ENCODE results near the gene KLF2.

KLF2 gene

GRCh38 chr19:16365300-16365996 lies 40.8 kb downstream of the KLF2 start:
- DNase-seq = no peak

DNA sequence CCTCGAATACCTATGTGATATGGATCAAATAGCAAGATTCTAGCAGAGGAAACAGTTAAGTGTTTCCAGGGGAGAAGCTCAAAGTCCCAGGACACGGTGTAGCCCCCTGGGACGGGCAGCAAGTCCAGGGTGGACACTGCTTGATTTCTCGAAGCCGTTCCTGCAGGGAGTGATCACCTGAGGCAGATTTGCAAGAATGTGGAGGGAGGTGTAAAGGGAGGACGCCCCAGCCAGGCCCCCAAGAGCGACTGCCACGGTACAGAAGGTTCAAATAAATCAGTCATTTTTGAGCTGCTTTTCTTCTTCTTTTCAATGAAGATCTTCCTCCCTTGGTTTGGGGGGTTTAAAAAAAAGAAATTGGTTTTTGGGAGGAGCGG lies 41.4 kb downstream of the KLF2 start:
- DNase-seq = no peak

DNA sequence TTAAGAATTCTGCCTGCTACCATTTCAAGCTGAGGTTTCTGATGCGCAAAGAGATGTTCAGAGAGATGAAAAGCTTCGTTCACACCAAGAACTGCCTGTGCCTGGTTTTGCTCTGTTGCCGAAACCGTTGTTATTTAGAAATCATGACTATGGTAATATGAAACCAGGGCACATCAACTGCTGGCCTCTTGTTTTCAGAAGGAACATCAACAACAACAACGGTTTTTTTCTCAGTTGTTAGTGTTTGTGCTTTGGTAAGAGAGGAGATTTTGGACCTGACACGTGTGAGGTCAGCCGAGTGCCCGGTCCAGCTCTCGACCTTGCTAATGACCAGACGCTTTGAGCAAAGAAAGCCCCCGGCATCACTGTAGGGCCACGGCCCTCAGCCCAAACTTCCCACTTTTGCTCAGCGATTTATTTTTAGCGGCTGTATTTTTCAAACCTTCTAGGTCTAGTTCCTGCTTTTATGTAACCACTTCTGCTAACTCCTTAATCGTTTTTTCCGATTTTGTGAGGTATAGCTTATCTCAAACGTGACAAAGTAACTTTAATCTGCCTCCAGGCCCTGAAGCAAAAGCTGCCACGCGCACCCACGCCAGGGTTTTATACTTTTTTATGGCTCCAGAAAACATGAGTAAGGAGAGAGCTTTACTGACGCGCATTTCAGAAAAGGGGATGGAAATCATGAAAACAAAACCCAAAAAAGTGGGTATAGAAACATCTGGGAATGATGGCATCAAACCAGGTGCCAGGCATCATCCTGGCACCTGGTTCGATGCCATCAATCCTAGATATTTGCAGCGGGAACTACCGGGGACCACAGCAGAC lies 42.0 kb downstream of the KLF2 start:
- no peak for DNase-seq

DNA sequence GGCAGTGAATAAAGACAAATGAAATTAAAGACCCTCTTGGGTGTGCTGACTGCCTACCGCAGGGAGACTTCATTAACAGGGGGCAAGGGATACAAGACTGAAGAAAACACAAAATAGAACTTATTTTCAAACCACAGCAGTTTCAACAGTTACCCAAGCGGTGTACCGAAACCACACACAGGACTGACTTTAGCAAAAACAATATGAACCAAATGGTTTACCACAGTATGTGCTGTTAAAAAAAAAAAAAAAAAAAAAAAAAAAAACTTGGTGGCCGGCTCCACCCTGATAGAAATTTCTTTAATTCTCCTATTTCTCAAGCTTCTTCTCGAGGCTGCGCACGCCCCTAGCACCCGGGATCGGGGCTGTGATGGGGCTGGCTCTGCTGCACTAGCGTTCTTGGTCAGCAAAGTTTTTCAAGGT lies 42.6 kb downstream of the KLF2 start:
- DNase-seq = no peak

GRCh38 chr19:16368385-16369305 lies 44.0 kb downstream of the KLF2 start:
- DNase-seq = no peak

- no peak for DNase-seq
Observed at GRCh38 chr19:16369306-16369663, 44.7 kb downstream of the KLF2 start.

GRCh38 chr19:16369664-16370576 lies 45.3 kb downstream of the KLF2 start:
- no peak for DNase-seq

- no peak for DNase-seq
Observed at GRCh38 chr19:16370641-16371391, 46.2 kb downstream of the KLF2 start.

DNA sequence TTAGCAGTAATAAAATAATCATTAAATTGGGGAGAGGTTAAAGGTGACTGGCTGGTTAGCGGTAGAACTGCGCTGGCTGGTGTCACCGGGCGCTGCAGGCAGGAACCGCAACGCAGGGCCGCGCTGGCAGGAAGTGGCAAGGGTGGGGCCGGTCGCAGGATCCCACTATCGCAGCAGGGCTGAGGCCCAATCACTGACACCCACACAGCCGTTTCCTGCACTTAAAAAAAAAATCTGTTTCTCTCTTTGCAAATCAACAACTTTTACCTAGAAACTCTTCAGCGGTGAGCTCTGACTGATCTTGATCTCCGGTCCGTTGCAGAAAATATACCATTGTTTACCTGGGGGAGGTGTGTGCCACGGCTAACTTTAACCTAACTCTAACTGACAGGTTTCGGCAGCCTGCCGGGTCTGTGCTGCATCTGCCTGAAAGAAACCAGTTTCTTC lies 46.9 kb downstream of the KLF2 start:
- DNase-seq = no peak

DNA sequence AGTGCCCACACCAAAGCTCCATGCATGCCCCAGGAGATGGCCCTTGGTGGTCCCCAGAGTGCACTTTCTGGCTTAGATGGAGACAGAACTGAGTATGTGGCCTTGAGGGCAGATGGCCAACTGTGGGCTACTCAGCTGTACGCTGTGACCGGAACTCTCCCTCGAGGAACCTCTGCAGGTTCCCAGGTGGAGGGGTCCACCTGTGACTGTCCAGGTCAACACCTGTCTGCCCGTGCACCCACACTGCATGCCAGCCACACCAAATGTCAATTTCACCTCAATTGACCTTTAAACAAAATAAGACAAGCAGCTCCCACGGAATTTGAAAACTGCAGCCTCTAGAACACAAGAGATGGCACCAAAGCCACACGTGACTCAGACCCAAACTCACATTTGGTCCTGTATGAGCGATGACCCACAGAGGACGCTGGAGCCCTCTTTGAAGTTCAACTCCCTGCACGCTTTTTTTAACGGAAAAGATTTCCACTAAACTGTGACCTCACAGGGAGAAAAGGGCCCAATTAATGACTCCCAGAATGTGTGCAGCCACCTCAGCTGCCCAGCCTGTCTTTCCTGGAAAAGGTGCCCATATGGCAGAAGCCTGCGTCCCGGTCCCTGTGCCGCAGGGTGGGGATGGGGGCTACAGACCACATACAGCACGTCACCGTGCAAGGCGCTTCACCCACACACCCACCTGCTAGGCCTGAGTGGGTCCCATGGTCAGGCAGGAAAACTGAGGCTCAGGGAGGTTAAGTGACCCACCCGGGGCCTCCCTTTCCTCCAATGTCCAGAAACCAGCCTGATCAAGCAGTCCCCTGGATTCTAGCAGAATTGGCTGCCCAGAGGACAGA lies 47.7 kb downstream of the KLF2 start:
- DNase-seq = no peak

DNA sequence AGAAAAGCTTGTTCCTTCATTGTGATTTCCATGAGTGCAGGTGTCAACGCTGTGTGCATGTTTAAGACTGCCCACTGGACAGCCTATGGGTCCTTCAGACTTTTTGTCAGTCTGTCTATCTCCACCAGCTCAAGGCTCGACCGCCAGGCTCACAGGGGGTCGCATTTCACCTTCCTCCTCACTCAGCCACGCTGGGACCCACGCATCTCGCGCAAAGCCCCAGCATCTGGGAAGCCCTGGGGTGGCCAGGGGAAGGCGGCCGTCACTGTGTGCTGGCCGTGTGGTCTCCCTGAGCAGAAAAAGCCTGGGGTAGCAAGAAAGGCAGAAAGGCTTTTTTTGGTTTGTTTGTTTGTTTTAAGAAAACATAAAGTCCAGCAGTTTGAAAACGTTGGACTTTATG lies 48.5 kb downstream of the KLF2 start:
- DNase-seq = no peak

GRCh38 chr19:16373532-16373931 lies 48.9 kb downstream of the KLF2 start:
- peak; percentile 80 for DNase-seq

- no peak for DNase-seq
Observed at GRCh38 chr19:16373989-16374388, 49.4 kb downstream of the KLF2 start.

- no peak for DNase-seq
Observed at GRCh38 chr19:16374436-16374835, 49.8 kb downstream of the KLF2 start.

DNA sequence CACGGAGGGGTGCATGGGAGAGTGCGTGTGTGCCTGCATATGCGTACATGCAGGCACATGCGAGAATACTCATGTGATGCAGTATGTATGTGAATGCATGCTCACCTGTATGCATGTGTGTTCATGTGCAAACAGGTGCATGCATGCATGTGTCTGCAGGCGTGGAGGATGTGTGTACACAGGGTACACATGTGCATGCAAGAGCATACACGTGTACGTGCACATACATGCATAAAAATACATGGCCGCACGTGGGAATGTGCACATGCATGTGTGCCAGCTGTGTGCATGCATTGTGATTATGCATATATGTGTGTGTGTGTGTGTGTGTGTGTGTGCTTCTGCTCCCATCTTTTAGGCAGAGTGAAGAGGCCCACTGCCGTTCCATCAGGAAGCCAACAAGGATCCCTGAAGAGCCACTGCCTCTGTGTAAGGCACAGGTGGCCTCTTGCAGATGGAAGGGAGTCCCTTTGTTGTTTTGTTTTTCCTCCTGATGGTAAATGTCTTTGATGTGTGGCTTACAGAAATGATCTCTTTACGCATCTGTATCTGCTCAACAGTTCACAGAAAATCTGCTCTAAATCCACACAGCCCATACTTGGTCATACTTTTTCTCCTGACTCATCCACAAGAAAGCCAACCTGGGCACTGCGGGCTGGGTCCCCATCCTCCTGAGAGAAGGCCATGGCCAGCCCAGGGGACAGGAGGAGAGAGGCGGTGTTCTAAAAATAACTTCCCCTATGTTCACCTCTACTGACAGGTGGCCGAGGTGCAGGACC lies 50.7 kb downstream of the KLF2 start:
- no peak for DNase-seq

DNA sequence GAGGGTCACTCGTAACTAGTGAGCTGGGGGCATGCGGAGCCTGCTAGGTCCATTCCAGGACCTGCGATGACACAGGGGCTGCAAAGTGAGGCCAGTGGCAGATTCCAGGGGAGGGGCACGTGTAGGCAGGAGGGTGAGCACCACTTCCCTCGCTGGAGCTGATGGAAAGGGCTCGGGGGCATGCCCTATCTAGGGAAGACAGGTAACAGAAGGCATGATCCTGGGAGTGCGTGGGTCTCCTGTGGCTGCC lies 51.2 kb downstream of the KLF2 start:
- no peak for DNase-seq

DNA sequence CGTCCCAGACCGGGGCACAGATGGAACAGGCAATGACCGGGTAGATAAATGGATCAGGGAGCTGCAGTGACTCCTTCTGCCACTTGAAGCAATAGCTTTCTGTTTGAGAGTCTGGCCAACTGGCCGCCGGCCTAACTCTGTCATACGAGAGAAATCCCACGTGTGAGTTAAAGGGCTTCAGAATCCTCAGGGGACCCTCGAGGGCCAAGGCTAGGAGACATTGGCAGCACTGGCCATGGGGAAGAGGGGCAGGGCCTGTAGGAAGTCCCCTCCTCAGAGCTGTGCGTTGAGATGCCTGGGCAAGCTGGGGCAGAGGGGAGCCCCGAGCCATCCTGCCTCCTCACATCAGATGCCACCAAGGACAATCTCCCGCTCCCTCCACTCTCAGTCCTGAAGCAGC lies 51.6 kb downstream of the KLF2 start:
- DNase-seq = no peak

DNA sequence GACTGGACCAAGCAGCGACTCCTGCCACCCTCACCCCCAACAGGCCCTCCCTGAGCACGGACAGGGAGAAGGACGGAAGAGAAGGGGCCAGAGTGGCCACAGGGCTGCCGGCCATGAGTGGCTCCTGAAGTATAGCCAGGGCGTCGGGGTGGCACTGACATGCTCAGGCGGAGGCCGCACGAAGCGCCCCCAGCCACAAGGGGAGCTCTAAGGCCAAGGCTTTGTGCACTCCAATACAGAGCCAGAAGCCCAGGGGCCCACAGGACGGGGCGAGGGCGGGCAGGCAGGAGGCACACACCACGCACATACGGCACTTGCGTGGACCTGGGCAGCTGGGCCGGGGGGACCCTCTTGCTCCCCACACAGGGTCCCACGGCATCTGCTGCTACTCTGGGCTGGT lies 52.0 kb downstream of the KLF2 start:
- DNase-seq = peak; percentile 12

DNA sequence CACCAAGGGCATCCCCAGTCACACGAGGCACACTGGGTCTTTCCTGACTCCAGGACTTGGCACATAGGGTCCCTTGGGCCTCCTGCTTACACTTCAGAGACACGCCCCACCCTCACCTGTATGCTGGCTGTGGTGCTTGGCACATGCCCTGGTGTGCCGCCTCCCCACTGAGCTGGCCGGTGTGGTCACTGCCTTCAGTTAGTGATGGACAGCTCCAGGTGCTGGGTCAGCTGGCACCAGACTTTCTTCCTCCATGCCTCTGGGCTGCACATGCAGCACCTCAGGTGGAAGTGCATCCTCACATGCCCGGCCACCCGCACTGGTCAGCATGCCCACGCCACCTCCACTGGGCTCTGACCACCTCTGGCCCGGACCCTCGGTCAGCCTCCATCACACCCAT lies 52.9 kb downstream of the KLF2 start:
- no peak for DNase-seq
